Measurements from ENCODE around the gene IRF1.

DNA sequence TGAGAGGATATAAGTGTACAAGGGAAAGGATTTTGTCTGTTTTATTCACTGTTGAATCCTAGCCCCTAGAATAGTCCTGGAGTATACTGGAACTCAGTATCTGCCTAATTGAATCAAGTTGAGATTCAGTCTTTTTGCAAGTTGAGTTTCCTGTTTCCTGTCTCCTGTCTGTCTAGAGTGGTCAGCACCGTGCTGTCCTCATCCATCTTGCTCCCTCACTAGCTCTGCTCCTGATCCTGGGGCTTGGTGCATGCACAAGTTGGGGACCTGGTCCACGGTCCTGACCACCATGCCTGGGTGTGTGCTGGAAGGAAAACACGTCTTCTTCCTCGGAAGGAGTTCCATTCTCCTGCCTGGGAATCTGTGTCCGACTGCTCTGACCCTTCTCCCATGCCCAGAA is 49.6 kb upstream of the IRF1 start:
- TF ChIP-seq POLR2AphosphoS5 (IDR thresholded peaks at IDR 0.05; ENCODE audit: low read depth, low read length) = no peak
- TF ChIP-seq, protein P1, sequence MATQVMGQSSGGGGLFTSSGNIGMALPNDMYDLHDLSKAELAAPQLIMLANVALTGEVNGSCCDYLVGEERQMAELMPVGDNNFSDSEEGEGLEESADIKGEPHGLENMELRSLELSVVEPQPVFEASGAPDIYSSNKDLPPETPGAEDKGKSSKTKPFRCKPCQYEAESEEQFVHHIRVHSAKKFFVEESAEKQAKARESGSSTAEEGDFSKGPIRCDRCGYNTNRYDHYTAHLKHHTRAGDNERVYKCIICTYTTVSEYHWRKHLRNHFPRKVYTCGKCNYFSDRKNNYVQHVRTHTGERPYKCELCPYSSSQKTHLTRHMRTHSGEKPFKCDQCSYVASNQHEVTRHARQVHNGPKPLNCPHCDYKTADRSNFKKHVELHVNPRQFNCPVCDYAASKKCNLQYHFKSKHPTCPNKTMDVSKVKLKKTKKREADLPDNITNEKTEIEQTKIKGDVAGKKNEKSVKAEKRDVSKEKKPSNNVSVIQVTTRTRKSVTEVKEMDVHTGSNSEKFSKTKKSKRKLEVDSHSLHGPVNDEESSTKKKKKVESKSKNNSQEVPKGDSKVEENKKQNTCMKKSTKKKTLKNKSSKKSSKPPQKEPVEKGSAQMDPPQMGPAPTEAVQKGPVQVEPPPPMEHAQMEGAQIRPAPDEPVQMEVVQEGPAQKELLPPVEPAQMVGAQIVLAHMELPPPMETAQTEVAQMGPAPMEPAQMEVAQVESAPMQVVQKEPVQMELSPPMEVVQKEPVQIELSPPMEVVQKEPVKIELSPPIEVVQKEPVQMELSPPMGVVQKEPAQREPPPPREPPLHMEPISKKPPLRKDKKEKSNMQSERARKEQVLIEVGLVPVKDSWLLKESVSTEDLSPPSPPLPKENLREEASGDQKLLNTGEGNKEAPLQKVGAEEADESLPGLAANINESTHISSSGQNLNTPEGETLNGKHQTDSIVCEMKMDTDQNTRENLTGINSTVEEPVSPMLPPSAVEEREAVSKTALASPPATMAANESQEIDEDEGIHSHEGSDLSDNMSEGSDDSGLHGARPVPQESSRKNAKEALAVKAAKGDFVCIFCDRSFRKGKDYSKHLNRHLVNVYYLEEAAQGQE (IDR thresholded peaks at IDR 0.05; ENCODE audit: insufficient read depth in 1 of 2, low read depth in 2 of 2, low read length in 1 of 2) = no peak
